Activated CD8-positive, alpha-beta memory T cell treated with anti-CD3 and anti-CD28 coated beads, Interleukin-2, amount 10 ng/mL, durations not matched to agents 7 days and 5 days (primary cell): ENCODE data around the gene ELAVL2. TPM values are rescaled to one million over a fixed set of nuclear protein-coding genes. Genes with fewer than 3 reads are reported as not detected.

Experiments
- ATAC-seq: fragments of 150-1000 bp; cut with Tn5 transposase; one replicate; pipeline ENCODE4 v1.10.0; 2021; ENCODE audit warnings: moderate library complexity
- CTCF ChIA-PET: fragments of 350-600 bp; sonication (Branson Sonifier 250); formaldehyde crosslinking; loops from one replicate; lab custom pipeline; 2021; ENCODE audit warnings: antibody characterized with exemption; lab: Charles Lee
- DNase-seq: peaks from one replicate; pipeline ENCODE4 v3.0.0-alpha.2; 2020
- H3K27ac Mint-ChIP-seq: one replicate; pipeline ENCODE4 v1.8.0; 2021; ENCODE audit warnings: mild to moderate bottlenecking, mixed read lengths
- H3K27me3 Mint-ChIP-seq: one replicate; pipeline ENCODE4 v1.8.0; 2021; ENCODE audit warnings: mixed read lengths
- H3K36me3 Mint-ChIP-seq: one replicate; pipeline ENCODE4 v1.8.0; 2021; ENCODE audit warnings: mild to moderate bottlenecking, mixed read lengths
- H3K4me1 Mint-ChIP-seq: one replicate; pipeline ENCODE4 v1.8.0; 2021; ENCODE audit warnings: mixed read lengths
- H3K4me3 Mint-ChIP-seq: one replicate; pipeline ENCODE4 v1.8.0; 2021; ENCODE audit warnings: mild to moderate bottlenecking, moderate library complexity, mixed read lengths
- H3K9me3 Mint-ChIP-seq: one replicate; pipeline ENCODE4 v1.8.0; 2022; ENCODE audit warnings: low read depth, mixed read lengths
- total RNA-seq, 2 experiments: library from RNA; stranded (reverse); gene quantifications; one replicate each; pipeline ENCODE4 v1.2.3, GENCODE V29; 2021

Gene ELAVL2
- total RNA-seq, 2 experiments from 2014 or later = not detected

GRCh38 chr9:23669776-23670175 is 156.3 kb downstream of the ELAVL2 start:
- CTCF ChIA-PET = no interaction called here
- Mint-ChIP-seq H3K36me3 (no peaks in the 10 kb centered on the region), H3K4me3 (no peak overlapping the region), H3K27me3 (no peaks in the 10 kb centered on the region), H3K9me3 (peaks cover 6% of the 10 kb centered on the region), H3K4me1 (no peaks in the 10 kb centered on the region), H3K27ac (no peak overlapping the region)
- DNase-seq (no peak), ATAC-seq (no peak)

DNA sequence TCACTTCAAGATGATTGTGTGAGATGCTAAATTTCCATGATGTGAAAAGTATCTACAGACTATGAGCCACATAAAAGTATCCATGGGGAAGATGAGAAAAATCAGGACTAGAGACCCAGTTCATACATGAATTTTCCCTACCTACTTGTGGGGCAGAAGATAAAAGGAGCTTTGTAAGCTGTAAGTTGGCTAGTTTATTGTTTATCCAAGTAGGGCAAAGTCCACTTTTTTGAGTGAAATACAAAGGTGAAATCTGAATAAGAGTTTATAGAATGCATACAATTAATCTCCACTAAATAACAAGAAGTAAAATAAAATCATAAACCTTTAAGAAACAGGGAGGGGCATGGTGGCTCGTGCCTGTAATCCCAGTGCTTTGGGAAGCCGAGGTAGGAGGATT is 160.4 kb downstream of the ELAVL2 start:
- H3K4me3 Mint-ChIP-seq = no peak overlapping the region
- H3K4me1 Mint-ChIP-seq = no peaks in the 10 kb centered on the region
- no peaks in the 10 kb centered on the region for H3K36me3 Mint-ChIP-seq
- no peak for DNase-seq
- no peaks in the 10 kb centered on the region for H3K27me3 Mint-ChIP-seq
- no peak for ATAC-seq
- CTCF ChIA-PET = no interaction called here
- H3K27ac Mint-ChIP-seq = no peak overlapping the region
- H3K9me3 Mint-ChIP-seq = peaks cover 5% of the 10 kb centered on the region

DNA sequence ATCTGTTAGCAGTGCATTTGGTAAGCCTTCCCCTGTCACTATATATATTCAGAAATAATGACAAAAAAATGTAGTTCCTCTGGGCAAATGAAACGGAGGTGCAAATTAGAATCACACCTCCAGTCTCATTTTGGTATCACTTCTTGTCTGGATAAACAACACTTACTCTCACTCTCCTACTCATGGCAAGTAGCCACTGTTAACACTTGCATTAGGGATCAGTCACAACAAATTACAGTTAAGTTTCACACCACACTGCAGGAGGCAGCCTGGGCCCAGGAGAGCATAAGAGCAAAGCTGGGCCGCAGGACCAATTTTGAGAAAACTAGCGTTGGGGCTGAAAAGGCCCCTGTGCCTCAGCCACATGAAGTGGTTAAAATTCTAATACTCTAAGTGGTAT is 161.0 kb downstream of the ELAVL2 start:
- Mint-ChIP-seq H3K4me1 (no peaks in the 10 kb centered on the region), H3K4me3 (no peak overlapping the region), H3K9me3 (peaks cover 7% of the 10 kb centered on the region), H3K27ac (no peak overlapping the region), H3K27me3 (no peaks in the 10 kb centered on the region), H3K36me3 (no peaks in the 10 kb centered on the region)
- ATAC-seq (no peak), DNase-seq (no peak)
- CTCF ChIA-PET = no interaction called here

DNA sequence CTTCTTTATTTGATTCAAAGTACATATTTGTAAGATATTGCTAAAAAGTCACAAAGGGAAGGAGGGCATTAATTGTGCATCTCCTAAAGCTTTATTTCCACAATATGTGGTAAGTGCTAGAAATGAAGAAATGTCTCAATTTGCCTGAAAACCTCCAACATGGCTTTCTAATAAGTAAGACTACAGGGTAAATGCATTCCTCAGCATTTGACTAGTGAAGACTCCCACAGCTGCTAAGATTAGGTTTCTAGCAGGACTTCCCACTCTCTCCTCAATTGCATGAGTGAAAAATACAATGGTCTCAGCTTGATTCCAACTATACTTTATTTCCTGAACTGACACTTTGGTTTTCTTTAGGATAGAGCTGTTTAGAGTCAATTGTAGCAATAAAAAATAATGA is 162.1 kb downstream of the ELAVL2 start:
- Mint-ChIP-seq H3K36me3 (no peaks in the 10 kb centered on the region), H3K9me3 (peaks cover 7% of the 10 kb centered on the region), H3K4me1 (no peaks in the 10 kb centered on the region), H3K27ac (no peak overlapping the region), H3K27me3 (no peaks in the 10 kb centered on the region), H3K4me3 (no peak overlapping the region)
- DNase-seq (no peak), ATAC-seq (no peak)
- CTCF ChIA-PET = no interaction called here

DNA sequence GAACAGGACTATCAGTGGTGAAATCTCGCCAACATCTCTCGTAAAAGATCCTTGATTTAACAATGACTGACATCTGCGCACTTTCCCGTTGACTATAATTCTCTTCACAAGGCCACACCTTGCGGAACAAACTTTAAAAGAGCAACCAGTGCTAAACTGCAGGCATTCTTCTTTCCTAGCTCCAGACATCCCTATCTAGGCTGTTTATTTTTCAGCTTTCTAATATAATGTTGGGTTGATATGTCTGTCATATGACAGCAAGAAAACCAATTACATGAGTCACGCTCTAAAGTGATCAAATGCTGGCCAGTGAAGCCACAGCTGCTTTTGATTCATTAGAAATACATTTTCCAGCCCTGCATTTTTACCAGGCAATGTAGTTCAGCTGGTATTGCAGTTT is 162.5 kb downstream of the ELAVL2 start:
- Mint-ChIP-seq H3K4me3 (no peak overlapping the region), H3K36me3 (no peaks in the 10 kb centered on the region), H3K27me3 (no peaks in the 10 kb centered on the region), H3K27ac (no peak overlapping the region), H3K4me1 (no peaks in the 10 kb centered on the region), H3K9me3 (peaks cover 7% of the 10 kb centered on the region)
- ATAC-seq (no peak), DNase-seq (no peak)
- CTCF ChIA-PET = no interaction called here

GRCh38 chr9:23663125-23663524 is 162.9 kb downstream of the ELAVL2 start:
- Mint-ChIP-seq H3K36me3 (no peaks in the 10 kb centered on the region), H3K4me3 (no peak overlapping the region), H3K9me3 (peaks cover 7% of the 10 kb centered on the region), H3K27ac (no peak overlapping the region), H3K27me3 (no peaks in the 10 kb centered on the region), H3K4me1 (no peaks in the 10 kb centered on the region)
- DNase-seq (no peak), ATAC-seq (no peak)
- CTCF ChIA-PET = no interaction called here

DNA sequence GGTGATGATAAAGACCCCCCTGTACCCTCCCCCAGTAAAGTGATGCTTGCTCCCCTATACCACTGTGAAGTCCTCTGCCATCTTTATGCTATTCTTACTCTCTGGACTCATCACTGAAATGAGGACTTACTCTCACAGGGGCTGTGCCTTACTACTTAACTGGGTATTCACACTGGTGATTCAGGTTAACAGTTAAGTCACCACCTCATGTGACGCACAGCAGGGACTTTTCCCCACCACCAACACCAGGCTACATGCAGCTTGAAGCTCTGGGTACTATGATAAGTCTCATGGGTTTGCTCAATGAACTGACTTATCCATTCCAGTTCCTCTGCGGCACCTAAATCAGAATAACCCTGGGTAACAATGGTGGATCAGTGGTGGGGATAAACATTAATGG is 163.7 kb downstream of the ELAVL2 start:
- Mint-ChIP-seq H3K27me3 (no peaks in the 10 kb centered on the region), H3K27ac (no peak overlapping the region), H3K4me3 (no peak overlapping the region), H3K9me3 (peaks cover 6% of the 10 kb centered on the region), H3K4me1 (no peaks in the 10 kb centered on the region), H3K36me3 (no peaks in the 10 kb centered on the region)
- DNase-seq (no peak), ATAC-seq (no peak)
- CTCF ChIA-PET = no interaction called here

GRCh38 chr9:23659346-23660006 is 166.6 kb downstream of the ELAVL2 start:
- Mint-ChIP-seq H3K4me3 (no peak overlapping the region), H3K27me3 (no peaks in the 10 kb centered on the region), H3K36me3 (no peaks in the 10 kb centered on the region), H3K27ac (no peak overlapping the region), H3K4me1 (no peaks in the 10 kb centered on the region), H3K9me3 (peaks cover 7% of the 10 kb centered on the region)
- CTCF ChIA-PET = no interaction called here
- DNase-seq (no peak), ATAC-seq (no peak)

DNA sequence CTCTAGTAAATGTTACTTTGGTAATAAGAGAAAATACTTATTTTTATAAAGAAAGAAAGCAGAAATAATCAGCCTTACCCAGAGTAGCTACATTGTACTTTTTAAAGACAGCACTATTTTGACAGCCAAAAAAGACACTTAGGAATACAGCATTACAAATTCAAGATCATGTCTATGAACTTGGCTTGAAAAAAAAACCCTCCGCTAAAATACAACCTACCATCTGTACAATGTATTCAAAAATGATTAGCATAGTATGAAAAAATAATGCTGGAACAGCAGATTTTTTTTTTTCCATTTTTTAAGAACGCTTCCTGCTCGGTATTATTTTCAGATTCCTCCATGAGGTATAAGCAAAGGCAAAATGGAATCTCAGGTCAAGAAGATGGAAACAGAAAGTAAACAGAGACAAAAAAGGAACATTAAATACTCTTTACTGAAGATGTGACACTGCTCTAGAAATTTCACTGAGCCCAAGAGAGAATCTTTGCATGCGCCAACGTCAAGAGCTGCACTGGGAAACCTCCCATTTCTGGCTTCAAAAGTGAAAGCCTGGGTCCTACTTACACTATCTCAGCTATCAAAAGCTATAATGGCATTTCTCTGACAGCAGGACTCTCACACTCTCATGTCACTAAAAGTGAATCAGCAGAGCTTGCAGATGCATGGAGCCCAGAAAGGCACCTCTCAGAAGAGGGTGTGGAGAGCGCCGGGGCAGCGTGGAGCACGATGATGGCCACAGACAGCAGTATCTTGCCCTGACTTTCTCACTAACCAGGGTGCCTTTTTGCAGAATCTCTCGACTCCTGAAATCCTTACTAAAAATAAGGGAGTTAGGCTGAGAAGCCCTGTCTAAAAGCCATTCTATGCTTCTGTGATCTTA is 167.4 kb downstream of the ELAVL2 start:
- H3K27ac Mint-ChIP-seq = no peak overlapping the region
- no peaks in the 10 kb centered on the region for H3K36me3 Mint-ChIP-seq
- no peak for DNase-seq
- H3K4me3 Mint-ChIP-seq = no peak overlapping the region
- H3K4me1 Mint-ChIP-seq = no peaks in the 10 kb centered on the region
- H3K27me3 Mint-ChIP-seq = no peaks in the 10 kb centered on the region
- no peak for ATAC-seq
- CTCF ChIA-PET = no interaction called here
- peaks cover 7% of the 10 kb centered on the region for H3K9me3 Mint-ChIP-seq

DNA sequence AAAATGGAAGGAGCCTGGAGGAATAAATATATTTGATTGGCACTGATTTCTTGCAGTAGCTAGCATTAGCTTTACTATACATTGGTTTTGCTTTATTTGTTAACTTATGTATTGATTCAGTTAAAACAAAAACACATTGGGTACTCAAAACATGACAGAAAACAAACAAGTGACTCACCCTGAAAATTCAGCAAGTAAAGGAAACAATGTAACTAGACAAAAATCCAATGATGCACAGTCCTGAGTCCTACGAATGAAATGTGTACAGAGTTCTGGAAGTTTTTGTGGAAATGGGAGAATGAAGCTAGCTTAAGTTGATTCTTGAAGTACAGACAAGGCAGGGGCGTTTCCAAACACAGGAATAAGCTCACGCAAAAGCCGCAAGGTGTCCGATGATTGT is 175.0 kb downstream of the ELAVL2 start:
- no peak for DNase-seq
- Mint-ChIP-seq H3K4me1 (no peaks in the 10 kb centered on the region), H3K9me3 (no peaks in the 10 kb centered on the region), H3K4me3 (no peak overlapping the region), H3K36me3 (no peaks in the 10 kb centered on the region), H3K27me3 (no peaks in the 10 kb centered on the region), H3K27ac (no peak overlapping the region)
- CTCF ChIA-PET = no interaction called here
- no peak for ATAC-seq

- ATAC-seq (no peak), DNase-seq (no peak)
- Mint-ChIP-seq H3K27me3 (no peaks in the 10 kb centered on the region), H3K27ac (no peak overlapping the region), H3K9me3 (no peaks in the 10 kb centered on the region), H3K4me3 (no peak overlapping the region), H3K36me3 (no peaks in the 10 kb centered on the region), H3K4me1 (no peaks in the 10 kb centered on the region)
- CTCF ChIA-PET = no interaction called here
Observed at GRCh38 chr9:23648651-23649050, 177.4 kb downstream of the ELAVL2 start.

- ATAC-seq (no peak), DNase-seq (no peak)
- H3K4me1 Mint-ChIP-seq = no peaks in the 10 kb centered on the region
- no peaks in the 10 kb centered on the region for H3K27me3 Mint-ChIP-seq
- H3K4me3 Mint-ChIP-seq = no peak overlapping the region
- CTCF ChIA-PET = no interaction called here
- H3K9me3 Mint-ChIP-seq = peaks cover 2% of the 10 kb centered on the region
- no peak overlapping the region for H3K27ac Mint-ChIP-seq
- no peaks in the 10 kb centered on the region for H3K36me3 Mint-ChIP-seq
Observed at GRCh38 chr9:23644896-23645295, 181.1 kb downstream of the ELAVL2 start.

GRCh38 chr9:23644326-23644725 is 181.7 kb downstream of the ELAVL2 start:
- H3K27ac Mint-ChIP-seq = no peak overlapping the region
- CTCF ChIA-PET = no interaction called here
- H3K4me3 Mint-ChIP-seq = no peak overlapping the region
- no peaks in the 10 kb centered on the region for H3K4me1 Mint-ChIP-seq
- no peaks in the 10 kb centered on the region for H3K36me3 Mint-ChIP-seq
- DNase-seq (no peak), ATAC-seq (no peak)
- peaks cover 2% of the 10 kb centered on the region for H3K9me3 Mint-ChIP-seq
- no peaks in the 10 kb centered on the region for H3K27me3 Mint-ChIP-seq

DNA sequence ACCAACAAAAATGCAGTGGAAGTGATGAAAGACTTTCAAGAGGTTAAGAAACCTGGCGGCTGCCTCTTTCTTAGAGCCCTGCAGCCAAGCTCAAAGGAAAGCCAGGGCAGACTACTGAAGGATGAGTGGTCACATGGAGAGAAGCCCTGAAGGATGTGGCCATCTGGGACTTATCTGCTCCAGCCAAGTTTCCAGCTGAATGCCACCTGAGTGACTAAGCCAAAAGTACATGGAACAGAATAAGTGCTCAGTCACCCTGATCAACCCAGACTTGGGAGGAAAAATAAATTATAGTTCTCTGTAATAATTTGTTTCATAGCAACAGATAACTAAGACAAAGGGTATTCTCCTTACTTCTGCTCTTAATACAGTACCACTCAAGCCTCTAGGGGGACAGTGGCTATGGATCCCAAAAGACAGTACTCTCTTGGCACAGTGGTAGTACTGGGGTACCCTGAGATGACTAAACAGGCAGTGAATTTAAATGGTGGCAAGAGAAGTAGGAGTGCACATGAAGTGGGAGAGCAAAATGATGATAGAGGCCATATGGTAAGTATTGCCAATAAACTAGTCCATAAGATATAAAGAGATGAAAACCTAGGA is 182.3 kb downstream of the ELAVL2 start:
- CTCF ChIA-PET = no interaction called here
- H3K27ac Mint-ChIP-seq = no peak overlapping the region

More for the DNA sequence above, 182.3 kb downstream of the ELAVL2 start:
- no peak for DNase-seq
- no peaks in the 10 kb centered on the region for H3K27me3 Mint-ChIP-seq
- no peaks in the 10 kb centered on the region for H3K4me1 Mint-ChIP-seq
- peaks cover 2% of the 10 kb centered on the region for H3K9me3 Mint-ChIP-seq
- no peak for ATAC-seq
- H3K4me3 Mint-ChIP-seq = no peak overlapping the region
- H3K36me3 Mint-ChIP-seq = no peaks in the 10 kb centered on the region
